Measurements from ENCODE around the gene CAPN10.

DNA sequence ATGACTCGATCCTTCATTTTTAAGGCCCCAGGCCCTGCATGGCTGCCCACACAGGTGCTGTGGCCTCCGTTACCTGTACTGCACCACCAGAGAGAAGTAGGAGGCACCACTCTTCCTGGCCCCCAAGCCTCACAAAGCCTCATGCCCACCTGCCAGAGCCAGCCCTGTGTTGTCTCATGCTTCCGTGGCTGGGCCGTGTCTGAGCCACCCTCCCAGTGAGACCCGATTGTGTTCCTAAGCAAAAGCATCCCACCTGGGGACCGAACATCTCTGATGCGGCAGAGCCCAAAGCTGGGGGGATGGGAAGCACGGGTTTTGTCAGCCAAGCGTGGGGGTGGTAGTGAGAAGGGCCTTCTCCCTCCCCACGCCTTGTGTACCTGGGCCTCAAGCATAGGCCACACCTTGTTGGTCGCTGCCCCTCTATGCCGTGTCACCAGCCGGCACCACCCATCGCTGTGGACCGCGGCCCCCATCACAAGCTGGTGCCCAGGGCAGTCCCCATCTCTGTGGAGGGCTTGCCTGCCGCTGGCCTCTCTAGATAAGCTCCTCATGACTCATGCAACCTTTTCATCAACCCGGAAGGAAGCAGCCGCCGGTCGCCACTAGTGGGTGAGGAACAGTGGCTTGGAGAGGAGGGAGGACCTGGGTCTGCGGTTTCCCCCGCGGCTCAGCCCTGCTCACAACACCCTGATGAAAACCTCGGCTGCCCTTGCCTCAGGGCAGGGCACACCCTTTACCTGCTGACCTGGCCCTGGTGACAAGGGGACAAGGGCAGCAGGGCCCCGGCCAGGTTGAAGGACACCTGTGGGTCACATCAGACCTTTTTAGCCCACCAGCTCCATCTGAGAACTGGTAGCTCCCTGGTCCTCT is 21.0 kb upstream of the CAPN10 start:
- TF ChIP-seq, protein P1, sequence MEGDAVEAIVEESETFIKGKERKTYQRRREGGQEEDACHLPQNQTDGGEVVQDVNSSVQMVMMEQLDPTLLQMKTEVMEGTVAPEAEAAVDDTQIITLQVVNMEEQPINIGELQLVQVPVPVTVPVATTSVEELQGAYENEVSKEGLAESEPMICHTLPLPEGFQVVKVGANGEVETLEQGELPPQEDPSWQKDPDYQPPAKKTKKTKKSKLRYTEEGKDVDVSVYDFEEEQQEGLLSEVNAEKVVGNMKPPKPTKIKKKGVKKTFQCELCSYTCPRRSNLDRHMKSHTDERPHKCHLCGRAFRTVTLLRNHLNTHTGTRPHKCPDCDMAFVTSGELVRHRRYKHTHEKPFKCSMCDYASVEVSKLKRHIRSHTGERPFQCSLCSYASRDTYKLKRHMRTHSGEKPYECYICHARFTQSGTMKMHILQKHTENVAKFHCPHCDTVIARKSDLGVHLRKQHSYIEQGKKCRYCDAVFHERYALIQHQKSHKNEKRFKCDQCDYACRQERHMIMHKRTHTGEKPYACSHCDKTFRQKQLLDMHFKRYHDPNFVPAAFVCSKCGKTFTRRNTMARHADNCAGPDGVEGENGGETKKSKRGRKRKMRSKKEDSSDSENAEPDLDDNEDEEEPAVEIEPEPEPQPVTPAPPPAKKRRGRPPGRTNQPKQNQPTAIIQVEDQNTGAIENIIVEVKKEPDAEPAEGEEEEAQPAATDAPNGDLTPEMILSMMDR (IDR thresholded peaks at IDR 0.05), result no peak
- TF ChIP-seq ZNF219 (CRISPR knock-in tag; IDR thresholded peaks at IDR 0.05; ENCODE audit: borderline replicate concordance) (no peak), SMAD4 (CRISPR knock-in tag; IDR thresholded peaks at IDR 0.05) (no peak), SP1 (CRISPR knock-in tag; conservative IDR thresholded peaks at IDR 0.05) (no peak), NR3C1 (CRISPR knock-in tag; conservative IDR thresholded peaks at IDR 0.05; ENCODE audit: low read depth) (no peak), JAZF1 (CRISPR knock-in tag; IDR thresholded peaks at IDR 0.05) (no peak)
- TF ChIP-seq, protein P2, sequence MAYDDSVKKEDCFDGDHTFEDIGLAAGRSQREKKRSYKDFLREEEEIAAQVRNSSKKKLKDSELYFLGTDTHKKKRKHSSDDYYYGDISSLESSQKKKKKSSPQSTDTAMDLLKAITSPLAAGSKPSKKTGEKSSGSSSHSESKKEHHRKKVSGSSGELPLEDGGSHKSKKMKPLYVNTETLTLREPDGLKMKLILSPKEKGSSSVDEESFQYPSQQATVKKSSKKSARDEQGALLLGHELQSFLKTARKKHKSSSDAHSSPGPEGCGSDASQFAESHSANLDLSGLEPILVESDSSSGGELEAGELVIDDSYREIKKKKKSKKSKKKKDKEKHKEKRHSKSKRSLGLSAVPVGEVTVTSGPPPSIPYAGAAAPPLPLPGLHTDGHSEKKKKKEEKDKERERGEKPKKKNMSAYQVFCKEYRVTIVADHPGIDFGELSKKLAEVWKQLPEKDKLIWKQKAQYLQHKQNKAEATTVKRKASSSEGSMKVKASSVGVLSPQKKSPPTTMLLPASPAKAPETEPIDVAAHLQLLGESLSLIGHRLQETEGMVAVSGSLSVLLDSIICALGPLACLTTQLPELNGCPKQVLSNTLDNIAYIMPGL (CRISPR knock-in tag; IDR thresholded peaks at IDR 0.05), result no peak
- TF ChIP-seq, protein P3, sequence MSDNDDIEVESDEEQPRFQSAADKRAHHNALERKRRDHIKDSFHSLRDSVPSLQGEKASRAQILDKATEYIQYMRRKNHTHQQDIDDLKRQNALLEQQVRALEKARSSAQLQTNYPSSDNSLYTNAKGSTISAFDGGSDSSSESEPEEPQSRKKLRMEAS (CRISPR knock-in tag; IDR thresholded peaks at IDR 0.05), result no peak
- TF ChIP-seq, protein P4, sequence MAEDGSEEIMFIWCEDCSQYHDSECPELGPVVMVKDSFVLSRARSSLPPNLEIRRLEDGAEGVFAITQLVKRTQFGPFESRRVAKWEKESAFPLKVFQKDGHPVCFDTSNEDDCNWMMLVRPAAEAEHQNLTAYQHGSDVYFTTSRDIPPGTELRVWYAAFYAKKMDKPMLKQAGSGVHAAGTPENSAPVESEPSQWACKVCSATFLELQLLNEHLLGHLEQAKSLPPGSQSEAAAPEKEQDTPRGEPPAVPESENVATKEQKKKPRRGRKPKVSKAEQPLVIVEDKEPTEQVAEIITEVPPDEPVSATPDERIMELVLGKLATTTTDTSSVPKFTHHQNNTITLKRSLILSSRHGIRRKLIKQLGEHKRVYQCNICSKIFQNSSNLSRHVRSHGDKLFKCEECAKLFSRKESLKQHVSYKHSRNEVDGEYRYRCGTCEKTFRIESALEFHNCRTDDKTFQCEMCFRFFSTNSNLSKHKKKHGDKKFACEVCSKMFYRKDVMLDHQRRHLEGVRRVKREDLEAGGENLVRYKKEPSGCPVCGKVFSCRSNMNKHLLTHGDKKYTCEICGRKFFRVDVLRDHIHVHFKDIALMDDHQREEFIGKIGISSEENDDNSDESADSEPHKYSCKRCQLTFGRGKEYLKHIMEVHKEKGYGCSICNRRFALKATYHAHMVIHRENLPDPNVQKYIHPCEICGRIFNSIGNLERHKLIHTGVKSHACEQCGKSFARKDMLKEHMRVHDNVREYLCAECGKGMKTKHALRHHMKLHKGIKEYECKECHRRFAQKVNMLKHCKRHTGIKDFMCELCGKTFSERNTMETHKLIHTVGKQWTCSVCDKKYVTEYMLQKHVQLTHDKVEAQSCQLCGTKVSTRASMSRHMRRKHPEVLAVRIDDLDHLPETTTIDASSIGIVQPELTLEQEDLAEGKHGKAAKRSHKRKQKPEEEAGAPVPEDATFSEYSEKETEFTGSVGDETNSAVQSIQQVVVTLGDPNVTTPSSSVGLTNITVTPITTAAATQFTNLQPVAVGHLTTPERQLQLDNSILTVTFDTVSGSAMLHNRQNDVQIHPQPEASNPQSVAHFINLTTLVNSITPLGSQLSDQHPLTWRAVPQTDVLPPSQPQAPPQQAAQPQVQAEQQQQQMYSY (CRISPR knock-in tag; IDR thresholded peaks at IDR 0.05), result no peak
